ENCODE data around the gene CDK11B.

DNA sequence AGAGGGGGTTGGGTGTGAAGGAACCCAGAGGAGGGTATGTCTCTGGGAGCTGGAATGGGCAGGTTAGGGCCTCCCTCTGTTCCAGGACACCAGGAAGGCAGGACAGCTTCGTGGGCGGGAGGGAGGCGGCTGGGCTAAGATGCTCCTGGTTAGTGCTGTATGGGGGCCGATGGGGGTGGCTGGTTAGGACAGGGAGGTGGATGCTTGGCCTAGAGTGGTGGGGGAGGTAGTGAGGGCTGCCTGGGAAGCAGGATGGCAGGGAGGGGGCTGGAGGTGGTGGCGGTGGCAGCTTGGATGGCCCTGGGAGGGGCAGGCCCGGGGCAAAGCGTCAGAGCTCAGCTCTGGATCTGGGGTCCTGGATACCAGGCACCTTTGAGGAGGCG lies 33.0 kb downstream of the CDK11B start:
- TF ChIP-seq, protein P1, sequence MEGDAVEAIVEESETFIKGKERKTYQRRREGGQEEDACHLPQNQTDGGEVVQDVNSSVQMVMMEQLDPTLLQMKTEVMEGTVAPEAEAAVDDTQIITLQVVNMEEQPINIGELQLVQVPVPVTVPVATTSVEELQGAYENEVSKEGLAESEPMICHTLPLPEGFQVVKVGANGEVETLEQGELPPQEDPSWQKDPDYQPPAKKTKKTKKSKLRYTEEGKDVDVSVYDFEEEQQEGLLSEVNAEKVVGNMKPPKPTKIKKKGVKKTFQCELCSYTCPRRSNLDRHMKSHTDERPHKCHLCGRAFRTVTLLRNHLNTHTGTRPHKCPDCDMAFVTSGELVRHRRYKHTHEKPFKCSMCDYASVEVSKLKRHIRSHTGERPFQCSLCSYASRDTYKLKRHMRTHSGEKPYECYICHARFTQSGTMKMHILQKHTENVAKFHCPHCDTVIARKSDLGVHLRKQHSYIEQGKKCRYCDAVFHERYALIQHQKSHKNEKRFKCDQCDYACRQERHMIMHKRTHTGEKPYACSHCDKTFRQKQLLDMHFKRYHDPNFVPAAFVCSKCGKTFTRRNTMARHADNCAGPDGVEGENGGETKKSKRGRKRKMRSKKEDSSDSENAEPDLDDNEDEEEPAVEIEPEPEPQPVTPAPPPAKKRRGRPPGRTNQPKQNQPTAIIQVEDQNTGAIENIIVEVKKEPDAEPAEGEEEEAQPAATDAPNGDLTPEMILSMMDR (IDR thresholded peaks at IDR 0.05), result no peak
- TF ChIP-seq EZH2 (IDR thresholded peaks at IDR 0.05) (no peak), EZH2phosphoT487 (IDR thresholded peaks at IDR 0.05) (no peak)
